HFF-Myc (cell line): ENCODE data around the gene EPHB2.

ENCODE experiments used
- DNase-seq: peaks from one replicate; pipeline ENCODE4 v3.0.0-alpha.2; 2011; ENCODE audit warnings: low read depth; ENCODE audit errors: extremely low read depth
- H3K4me3 ChIP-seq: replicated peaks from 2 replicates; pipeline ENCODE4 v1.5.1; 2011; ENCODE audit warnings: low read depth, mild to moderate bottlenecking, control low read depth, low read length
- CTCF ChIP-seq: IDR thresholded peaks from 2 replicates; pipeline ENCODE4 v1.5.1; 2012; ENCODE audit warnings: mild to moderate bottlenecking, low read depth, low read length, control low read depth; ENCODE audit errors: missing control alignments

The EPHB2 gene

GRCh38 chr1:22865736-22866135 is 155.1 kb downstream of the EPHB2 start:
- no peak for TF ChIP-seq CTCF
- H3K4me3 ChIP-seq = no peak overlapping the region
- no peak for DNase-seq

GRCh38 chr1:22866868-22867267 is 156.2 kb downstream of the EPHB2 start:
- DNase-seq = no peak
- TF ChIP-seq CTCF = no peak
- no peak overlapping the region for H3K4me3 ChIP-seq

DNA sequence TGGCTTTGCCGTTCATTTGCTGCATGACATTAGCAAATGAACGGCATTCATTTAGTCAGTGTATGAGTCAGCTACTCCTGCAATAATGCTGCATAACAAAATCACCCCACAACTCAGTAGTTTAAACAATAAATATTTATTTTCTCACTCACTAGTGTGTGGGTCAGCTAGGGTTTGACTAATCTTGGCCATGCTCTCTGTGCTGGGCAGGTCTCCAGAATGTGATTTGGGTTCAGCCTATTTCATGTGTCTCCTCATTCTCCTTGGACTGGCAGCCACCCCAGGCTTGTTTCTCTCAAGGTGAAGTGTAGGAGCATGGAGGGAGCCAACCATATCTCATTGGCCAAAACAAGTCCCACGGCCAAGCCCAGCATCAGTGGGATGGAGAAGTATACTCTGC is 157.7 kb downstream of the EPHB2 start:
- no peak for DNase-seq
- H3K4me3 ChIP-seq = no peak overlapping the region
- TF ChIP-seq CTCF = no peak

DNA sequence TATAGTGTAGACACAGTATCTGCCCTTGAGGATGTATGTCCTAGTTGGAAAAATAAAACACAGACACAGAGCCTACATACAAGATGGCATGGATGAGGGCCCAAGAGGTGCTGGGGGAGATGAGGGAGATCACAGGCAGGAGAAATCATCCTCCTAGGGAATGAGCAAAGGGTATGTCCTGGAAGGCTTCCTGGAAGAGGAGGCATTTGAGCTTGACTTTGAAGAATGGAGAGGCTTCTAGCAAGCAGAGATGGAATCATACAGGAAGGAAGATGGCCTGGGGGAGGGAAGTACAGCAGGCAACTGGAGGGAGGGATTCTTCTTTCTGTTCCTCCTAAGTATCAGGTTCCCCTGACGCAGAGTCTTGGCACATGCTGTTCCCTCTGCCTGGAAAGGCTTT is 158.7 kb downstream of the EPHB2 start:
- no peak overlapping the region for H3K4me3 ChIP-seq
- DNase-seq = no peak
- TF ChIP-seq CTCF = no peak

GRCh38 chr1:22870201-22870871 is 159.7 kb downstream of the EPHB2 start:
- DNase-seq = no peak

GRCh38 chr1:22872981-22873664 is 162.5 kb downstream of the EPHB2 start:
- DNase-seq = no peak
- no peak for TF ChIP-seq CTCF
- H3K4me3 ChIP-seq = no peak overlapping the region

More at GRCh38 chr1:22870201-22870871, 159.7 kb downstream of the EPHB2 start:
- no peak overlapping the region for H3K4me3 ChIP-seq
- TF ChIP-seq CTCF = no peak
